Right lobe of liver (tissue), 4 donors: ENCODE data around the gene HHAT.

ENCODE experiments used
- POLR2A ChIP-seq: fragments of 450-650 bp; IDR thresholded peaks from one replicate; pipeline ENCODE4 v1.6.1; 2017; ENCODE audit warnings: antibody characterized with exemption, mild to moderate bottlenecking
- TF ChIP-seq, protein P1 (sequence below), 4 donors: fragments of 200-600 bp in 3 of 4; fragments of 450-650 bp in 1 of 4; IDR thresholded peaks; one replicate each; pipeline versions ENCODE4 v1.5.1 to v1.8.0; 2016 to 2022; ENCODE audit warnings: antibody characterized with exemption in 4 of 4, mild to moderate bottlenecking in 2 of 4
- donor health status: DM: no; HTN: no; CAD: no.
- donor health status: DM: no; HTN: no; CAD: no.
- donor health status: DM: no; HTN: yes; CAD: no.

DNA sequence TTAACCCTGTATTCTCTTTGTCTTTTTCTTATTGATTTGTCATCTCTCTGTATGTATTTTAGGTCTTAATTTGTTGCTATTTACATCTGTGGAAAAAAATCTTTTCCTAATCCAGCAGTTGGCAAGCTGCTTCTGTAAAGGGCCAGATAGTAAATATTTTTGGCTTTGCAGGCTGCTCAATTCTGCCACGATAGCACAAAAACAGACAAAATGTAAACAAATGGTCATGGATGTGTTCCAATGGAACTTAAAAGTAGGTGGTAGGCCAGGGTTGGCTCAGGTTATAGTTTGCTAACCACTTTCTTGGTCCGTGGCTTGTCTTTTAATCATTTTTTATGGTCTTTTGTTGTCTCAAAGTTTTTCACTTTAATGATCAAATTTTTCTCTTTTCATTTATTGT, 371.8 kb downstream of the HHAT start:
- TF ChIP-seq POLR2A = no peak
- TF ChIP-seq, protein P1, sequence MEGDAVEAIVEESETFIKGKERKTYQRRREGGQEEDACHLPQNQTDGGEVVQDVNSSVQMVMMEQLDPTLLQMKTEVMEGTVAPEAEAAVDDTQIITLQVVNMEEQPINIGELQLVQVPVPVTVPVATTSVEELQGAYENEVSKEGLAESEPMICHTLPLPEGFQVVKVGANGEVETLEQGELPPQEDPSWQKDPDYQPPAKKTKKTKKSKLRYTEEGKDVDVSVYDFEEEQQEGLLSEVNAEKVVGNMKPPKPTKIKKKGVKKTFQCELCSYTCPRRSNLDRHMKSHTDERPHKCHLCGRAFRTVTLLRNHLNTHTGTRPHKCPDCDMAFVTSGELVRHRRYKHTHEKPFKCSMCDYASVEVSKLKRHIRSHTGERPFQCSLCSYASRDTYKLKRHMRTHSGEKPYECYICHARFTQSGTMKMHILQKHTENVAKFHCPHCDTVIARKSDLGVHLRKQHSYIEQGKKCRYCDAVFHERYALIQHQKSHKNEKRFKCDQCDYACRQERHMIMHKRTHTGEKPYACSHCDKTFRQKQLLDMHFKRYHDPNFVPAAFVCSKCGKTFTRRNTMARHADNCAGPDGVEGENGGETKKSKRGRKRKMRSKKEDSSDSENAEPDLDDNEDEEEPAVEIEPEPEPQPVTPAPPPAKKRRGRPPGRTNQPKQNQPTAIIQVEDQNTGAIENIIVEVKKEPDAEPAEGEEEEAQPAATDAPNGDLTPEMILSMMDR (IDR thresholded peaks at IDR 0.05) = no peak
